ENCODE measurements around the gene KCTD14. TPM values are rescaled to one million over a fixed set of nuclear protein-coding genes. Genes with fewer than 3 reads are reported as not detected.

Gene KCTD14
- total and polyA plus RNA-seq, 2 of the 8 experiments (the other 6 are each of a cell fraction or from before 2014, with no cell fraction given), result 21.6 to 24.9 TPM

GRCh38 chr11:78062671-78063070 lies 39.6 kb upstream of the KCTD14 start (continued):
- TF ChIP-seq PHF8 (conservative IDR thresholded peaks at IDR 0.05; ENCODE audit: low read depth, low read length), result no peak
- no peak for TF ChIP-seq EZH2 (IDR thresholded peaks at IDR 0.05; ENCODE audit: low read depth, low read length, severe bottlenecking)
- no peak for TF ChIP-seq RFX5 (IDR thresholded peaks at IDR 0.05; ENCODE audit: borderline replicate concordance, low read depth, low read length)
